ENCODE measurements around the gene MLLT3. TPM values are rescaled to one million over a fixed set of nuclear protein-coding genes. Genes with fewer than 3 reads are reported as not detected.

MLLT3 gene
- total and polyA plus RNA-seq, 2 of the 8 experiments (the other 6 are each of a cell fraction or from before 2014, with no cell fraction given): 5.9 to 9.6 TPM

GRCh38 chr9:20355022-20355421 lies 267.3 kb downstream of the MLLT3 start (continued):
- no peak for TF ChIP-seq CHD7 (IDR thresholded peaks at IDR 0.05; ENCODE audit: insufficient replicate concordance, low read length)

Measured in H1 (cell line).